AG04450 (cell line): Measurements from ENCODE around the gene CASP7. TPM values are rescaled to one million over a fixed set of nuclear protein-coding genes. Genes with fewer than 3 reads are reported as not detected.

Source experiments
- CTCF ChIA-PET: fragments of 300-600, 350-600 bp; formaldehyde crosslinking; extraction: SDS; loops from one replicate; lab custom pipeline; 2022; ENCODE audit warnings: antibody characterized with exemption, inconsistent platforms; lab: Charles Lee
- POLR2A ChIA-PET: fragments of 350-600 bp; formaldehyde crosslinking; extraction: SDS; loops from one replicate; lab custom pipeline; 2021; ENCODE audit warnings: antibody characterized with exemption, inconsistent platforms; lab: Yijun Ruan, JAX
- DNase-seq: peaks from one replicate; pipeline ENCODE4 v3.0.0-alpha.2; 2011; ENCODE audit warnings: low read depth, low spot score
- H3K27ac ChIP-seq: one replicate; pipeline ENCODE4 v1.5.1; 2012; ENCODE audit warnings: low read depth, low read length, control low read depth
- H3K27me3 ChIP-seq: one replicate; pipeline ENCODE4 v1.6.0; 2012; ENCODE audit warnings: low read length; ENCODE audit not compliant: control insufficient read depth, insufficient read depth
- H3K4me3 ChIP-seq: 2 replicates; pipeline ENCODE4 v1.5.1; 2011; ENCODE audit warnings: mild to moderate bottlenecking, low read depth, low read length, control low read depth
- H3K9me3 ChIP-seq: 2 replicates; pipeline ENCODE4 v1.5.1; 2012; ENCODE audit warnings: low read length; ENCODE audit not compliant: control insufficient read depth, insufficient read depth
- polyA plus RNA-seq: library from polyadenylated mRNA; depleted of rRNA; stranded (reverse); fragments of >200 nt; gene quantifications from 2 replicates; pipeline ENCODE4 v1.2.3, GENCODE V29; 2011
- TF ChIP-seq, protein P1 (sequence below): IDR thresholded peaks from 2 replicates; pipeline ENCODE4 v1.5.1; 2011; ENCODE audit warnings: low read depth, low read length, control low read depth, inconsistent platforms

The CASP7 gene
- polyA plus RNA-seq, 1 experiment, result 33.7 TPM

DNA sequence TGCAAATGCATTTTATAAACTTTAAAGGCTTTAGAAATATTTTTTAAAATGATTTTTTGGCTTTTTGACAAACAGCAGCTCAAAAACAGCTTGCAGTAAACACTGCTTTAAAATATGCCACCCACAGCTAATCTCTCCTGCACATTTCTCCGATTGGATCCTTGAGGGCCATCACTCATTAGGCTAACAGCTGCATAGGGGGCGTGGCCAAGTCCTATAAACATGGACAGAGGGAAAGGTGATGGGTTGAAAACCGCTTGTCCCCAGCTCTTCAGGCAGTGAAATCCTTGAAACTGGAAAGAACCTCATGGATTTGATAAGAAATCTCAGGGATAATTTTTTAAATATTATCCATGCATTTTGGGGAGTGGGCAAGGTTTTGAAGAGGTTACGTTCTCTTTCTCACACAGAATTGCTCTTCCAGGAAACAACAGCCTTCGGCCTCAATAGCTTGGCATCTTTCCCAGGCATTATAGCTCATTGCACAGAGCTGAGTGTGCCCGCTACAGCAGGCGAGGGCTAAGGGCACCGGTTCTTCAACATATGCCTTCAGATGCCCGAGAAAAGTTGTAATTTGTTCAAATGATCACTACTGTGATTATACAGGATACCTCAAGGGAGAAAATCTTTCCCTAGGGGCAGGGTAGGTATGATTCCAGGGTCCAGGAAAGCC is 73.4 kb downstream of the CASP7 start:
- peak; percentile 2 for DNase-seq
- ChIA-PET POLR2A (interaction anchor here (0.6 kb wide), 1 partner anchor 25 kb away, joined by 3 read pairs; no protein-coding TSS in a partner anchor), CTCF (no interaction called here)

DNA sequence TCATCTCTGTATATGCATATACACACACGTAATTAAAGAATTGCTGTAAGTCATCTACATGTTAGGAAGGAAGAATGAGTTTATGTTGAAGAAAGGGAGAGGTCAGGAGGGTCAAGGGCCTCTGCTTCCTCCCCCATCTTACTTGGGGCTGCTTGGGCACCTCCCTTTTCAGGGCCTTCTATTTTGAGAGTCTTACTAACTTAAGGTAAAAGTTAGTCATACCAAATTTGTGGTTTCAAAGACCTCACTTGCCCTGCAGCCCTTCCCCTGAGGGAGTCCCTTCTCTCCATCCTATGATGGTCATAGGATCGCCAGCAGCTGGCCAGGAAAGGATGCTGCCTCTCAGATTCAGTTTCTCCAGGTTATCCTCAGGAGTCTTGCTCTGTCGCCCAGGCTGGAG is 74.4 kb downstream of the CASP7 start:
- Histone ChIP-seq H3K27ac (no peak overlapping the region), H3K27me3 (peaks cover 2% of the 10 kb centered on the region), H3K9me3 (no peaks in the 10 kb centered on the region), H3K4me3 (no peak overlapping the region)
- DNase-seq, result no peak
- TF ChIP-seq, protein P1, sequence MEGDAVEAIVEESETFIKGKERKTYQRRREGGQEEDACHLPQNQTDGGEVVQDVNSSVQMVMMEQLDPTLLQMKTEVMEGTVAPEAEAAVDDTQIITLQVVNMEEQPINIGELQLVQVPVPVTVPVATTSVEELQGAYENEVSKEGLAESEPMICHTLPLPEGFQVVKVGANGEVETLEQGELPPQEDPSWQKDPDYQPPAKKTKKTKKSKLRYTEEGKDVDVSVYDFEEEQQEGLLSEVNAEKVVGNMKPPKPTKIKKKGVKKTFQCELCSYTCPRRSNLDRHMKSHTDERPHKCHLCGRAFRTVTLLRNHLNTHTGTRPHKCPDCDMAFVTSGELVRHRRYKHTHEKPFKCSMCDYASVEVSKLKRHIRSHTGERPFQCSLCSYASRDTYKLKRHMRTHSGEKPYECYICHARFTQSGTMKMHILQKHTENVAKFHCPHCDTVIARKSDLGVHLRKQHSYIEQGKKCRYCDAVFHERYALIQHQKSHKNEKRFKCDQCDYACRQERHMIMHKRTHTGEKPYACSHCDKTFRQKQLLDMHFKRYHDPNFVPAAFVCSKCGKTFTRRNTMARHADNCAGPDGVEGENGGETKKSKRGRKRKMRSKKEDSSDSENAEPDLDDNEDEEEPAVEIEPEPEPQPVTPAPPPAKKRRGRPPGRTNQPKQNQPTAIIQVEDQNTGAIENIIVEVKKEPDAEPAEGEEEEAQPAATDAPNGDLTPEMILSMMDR, result no peak
- CTCF ChIA-PET, result no interaction called here
- POLR2A ChIA-PET, result interaction anchor here (0.6 kb wide), 1 partner anchor 26 kb away, joined by 3 read pairs; no protein-coding TSS in a partner anchor

More for the DNA sequence above, 73.4 kb downstream of the CASP7 start:
- H3K4me3 ChIP-seq, result no peak overlapping the region
- peaks cover 2% of the 10 kb centered on the region for H3K27me3 ChIP-seq
- TF ChIP-seq, protein P1, result no peak
- H3K9me3 ChIP-seq, result no peaks in the 10 kb centered on the region
- H3K27ac ChIP-seq, result no peak overlapping the region

DNA sequence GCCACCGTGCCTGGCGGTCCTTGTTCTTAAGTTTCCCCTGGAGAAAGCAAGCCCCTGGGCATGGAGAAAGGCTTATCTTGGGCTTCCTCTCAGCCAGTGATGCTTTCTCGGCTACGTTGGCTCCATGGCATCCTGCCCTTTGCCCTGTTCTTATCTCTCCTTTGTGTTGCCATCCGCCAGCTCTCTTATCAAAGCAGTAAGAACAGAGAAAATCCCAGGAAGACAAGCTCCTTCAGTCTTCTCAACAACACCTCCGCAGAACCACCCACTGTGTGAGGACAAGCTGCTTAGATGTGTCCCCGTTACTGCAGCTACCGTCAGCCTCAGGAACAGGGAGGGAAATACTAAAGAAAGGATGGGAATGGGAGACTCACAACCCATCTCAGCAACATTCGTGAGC is 75.1 kb downstream of the CASP7 start:
- DNase-seq, result no peak
- H3K27me3 ChIP-seq, result peaks cover 2% of the 10 kb centered on the region
- TF ChIP-seq, protein P1, result no peak
- H3K4me3 ChIP-seq, result no peak overlapping the region
- ChIA-PET POLR2A (no interaction called here), CTCF (no interaction called here)
- no peaks in the 10 kb centered on the region for H3K9me3 ChIP-seq
- no peak overlapping the region for H3K27ac ChIP-seq

DNA sequence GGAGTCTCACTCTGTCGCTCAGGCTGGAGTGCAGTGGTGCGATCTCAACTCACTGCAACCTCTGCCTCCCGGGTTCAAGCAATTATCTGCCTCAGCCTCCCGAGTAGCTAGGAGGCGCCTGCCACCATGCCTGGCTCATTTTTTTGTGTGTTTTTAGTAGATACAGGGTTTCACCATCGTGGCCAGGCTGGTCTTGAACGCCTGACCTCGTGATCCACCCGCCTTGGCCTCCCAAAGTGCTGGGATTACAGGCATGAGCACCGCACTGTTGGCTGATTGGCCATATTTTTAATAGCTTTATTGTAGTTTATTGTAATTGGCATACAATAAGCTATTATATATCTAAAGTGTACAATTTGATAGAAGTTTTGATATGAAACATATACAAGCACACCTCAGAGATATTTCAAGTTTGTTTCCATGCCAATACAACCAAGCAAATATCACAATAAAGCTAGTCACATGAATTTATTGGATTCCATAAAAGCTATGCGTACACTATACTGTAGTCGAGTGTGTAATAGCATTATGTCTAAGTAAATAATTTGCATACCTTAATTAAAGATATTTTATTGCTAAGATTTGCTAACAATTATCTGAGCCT is 77.3 kb downstream of the CASP7 start:
- CTCF ChIA-PET, result no interaction called here
- Histone ChIP-seq H3K4me3 (no peak overlapping the region), H3K27ac (no peak overlapping the region), H3K27me3 (no peaks in the 10 kb centered on the region), H3K9me3 (no peaks in the 10 kb centered on the region)
- TF ChIP-seq, protein P1, result no peak
- POLR2A ChIA-PET, result no interaction called here
- DNase-seq, result no peak

DNA sequence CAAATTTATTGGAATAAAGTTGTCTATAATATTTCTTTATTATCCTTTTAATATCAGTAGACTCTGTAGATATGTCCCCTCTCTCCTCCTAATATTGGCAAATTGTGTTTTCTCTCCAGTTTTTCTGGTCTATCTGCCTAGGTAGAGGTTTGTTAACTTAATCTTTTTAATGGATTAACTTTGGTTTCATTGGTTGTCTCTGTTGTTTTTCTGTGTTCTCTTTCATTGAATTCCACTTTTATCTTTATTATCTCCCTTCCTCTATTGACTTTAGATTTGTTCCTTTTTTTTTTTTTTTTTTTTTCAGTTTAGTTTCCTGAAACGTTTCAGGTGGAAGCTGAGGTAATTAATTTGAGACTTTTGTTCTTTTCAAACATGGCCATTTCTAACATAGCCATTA is 82.4 kb downstream of the CASP7 start:
- Histone ChIP-seq H3K27ac (no peak overlapping the region), H3K4me3 (no peak overlapping the region), H3K9me3 (no peaks in the 10 kb centered on the region), H3K27me3 (no peaks in the 10 kb centered on the region)
- POLR2A ChIA-PET, result no interaction called here
- CTCF ChIA-PET, result no interaction called here
- DNase-seq, result no peak
- TF ChIP-seq, protein P1, result no peak
